ENCODE data around the gene IRS1. TPM values are rescaled to one million over a fixed set of nuclear protein-coding genes. Genes with fewer than 3 reads are reported as not detected.

The IRS1 gene
- total RNA-seq, 1 donor = 29.7 TPM

- no peak overlapping the region for H3K4me3 ChIP-seq (ENCODE audit: low read depth, low read length)
- peak; percentile 62 for DNase-seq (ENCODE audit: low read depth)
- TF ChIP-seq CTCF (IDR thresholded peaks at IDR 0.05; ENCODE audit: insufficient read depth, low read length) = no peak
Measured at GRCh38 chr2:226788064-226788463, 11.6 kb downstream of the IRS1 start.

GRCh38 chr2:226783885-226784284 is 15.7 kb downstream of the IRS1 start:
- H3K4me3 ChIP-seq (ENCODE audit: low read depth, low read length) = no peak overlapping the region
- no peak for TF ChIP-seq CTCF (IDR thresholded peaks at IDR 0.05; ENCODE audit: insufficient read depth, low read length)
- no peak for DNase-seq (ENCODE audit: low read depth)

GRCh38 chr2:226782092-226782713 is 17.4 kb downstream of the IRS1 start:
- H3K4me3 ChIP-seq (ENCODE audit: low read depth, low read length) = no peak overlapping the region
- no peak for TF ChIP-seq CTCF (IDR thresholded peaks at IDR 0.05; ENCODE audit: insufficient read depth, low read length)
- no peak for DNase-seq (ENCODE audit: low read depth)

GRCh38 chr2:226780431-226780830 is 19.2 kb downstream of the IRS1 start:
- no peak for DNase-seq (ENCODE audit: low read depth)
- H3K4me3 ChIP-seq (ENCODE audit: low read depth, low read length) = no peak overlapping the region
- TF ChIP-seq CTCF (IDR thresholded peaks at IDR 0.05; ENCODE audit: insufficient read depth, low read length) = no peak

- no peak for TF ChIP-seq CTCF (IDR thresholded peaks at IDR 0.05; ENCODE audit: insufficient read depth, low read length)
- no peak overlapping the region for H3K4me3 ChIP-seq (ENCODE audit: low read depth, low read length)
- no peak for DNase-seq (ENCODE audit: low read depth)
Measured at GRCh38 chr2:226777611-226778010, 22.0 kb downstream of the IRS1 start.

- H3K4me3 ChIP-seq (ENCODE audit: low read depth, low read length) = no peak overlapping the region
- no peak for TF ChIP-seq CTCF (IDR thresholded peaks at IDR 0.05; ENCODE audit: insufficient read depth, low read length)
- DNase-seq (ENCODE audit: low read depth) = no peak
Measured at GRCh38 chr2:226776104-226776503, 23.5 kb downstream of the IRS1 start.

GRCh38 chr2:226775032-226775509 is 24.5 kb downstream of the IRS1 start:
- no peak for DNase-seq (ENCODE audit: low read depth)
- H3K4me3 ChIP-seq (ENCODE audit: low read depth, low read length) = no peak overlapping the region

More at GRCh38 chr2:226775032-226775509, 24.5 kb downstream of the IRS1 start:
- no peak for TF ChIP-seq CTCF (IDR thresholded peaks at IDR 0.05; ENCODE audit: insufficient read depth, low read length)

Data from fibroblast of the aortic adventitia (primary cell).